H9 (cell line): Measurements from ENCODE around the gene C13orf42. TPM values are rescaled to one million over a fixed set of nuclear protein-coding genes. Genes with fewer than 3 reads are reported as not detected.

Source experiments
- DNase-seq: peaks from one replicate; pipeline ENCODE4 v3.0.0-alpha.2; 2017
- H2AFZ ChIP-seq: one replicate; pipeline ENCODE4 v1.6.1; 2013; ENCODE audit warnings: mild to moderate bottlenecking, low read length, control low read depth, moderate library complexity
- H2AK5ac ChIP-seq: 2 replicates; pipeline ENCODE4 v1.6.1; 2013; ENCODE audit warnings: low read length, control low read depth, mixed read lengths; ENCODE audit not compliant: insufficient read length
- H2BK120ac ChIP-seq: one replicate; pipeline ENCODE4 v1.6.1; 2013; ENCODE audit warnings: low read depth, mild to moderate bottlenecking, low read length, control low read depth, inconsistent platforms; ENCODE audit not compliant: poor library complexity, severe bottlenecking
- H2BK12ac ChIP-seq: 2 replicates; pipeline ENCODE4 v1.6.1; 2013; ENCODE audit warnings: low read length, control low read depth, mixed read lengths, low read depth; ENCODE audit not compliant: insufficient read length
- H2BK15ac ChIP-seq: 2 replicates; pipeline ENCODE4 v1.6.1; 2013; ENCODE audit warnings: low read depth, low read length, control low read depth
- H2BK20ac ChIP-seq: one replicate; pipeline ENCODE4 v1.6.1; 2013; ENCODE audit warnings: low read depth, mild to moderate bottlenecking, low read length, control low read depth, inconsistent platforms; ENCODE audit not compliant: poor library complexity, severe bottlenecking
- H2BK5ac ChIP-seq: 2 replicates; pipeline ENCODE4 v1.6.1; 2013; ENCODE audit warnings: low read length, control low read depth, mixed read lengths; ENCODE audit not compliant: insufficient read length
- H3K14ac ChIP-seq: 2 replicates; pipeline ENCODE4 v1.6.1; 2013; ENCODE audit warnings: low read length, control low read depth; ENCODE audit not compliant: insufficient read depth
- H3K18ac ChIP-seq: 2 replicates; pipeline ENCODE4 v1.6.1; 2013; ENCODE audit warnings: low read depth, mild to moderate bottlenecking, mixed read lengths, low read length, control low read depth; ENCODE audit not compliant: insufficient read length
- H3K23ac ChIP-seq: 2 replicates; pipeline ENCODE4 v1.6.1; 2013; ENCODE audit warnings: low read length, control low read depth, mixed read lengths, low read depth; ENCODE audit not compliant: insufficient read length
- H3K23me2 ChIP-seq: 2 replicates; pipeline ENCODE4 v1.6.1; 2013; ENCODE audit warnings: low read depth, mild to moderate bottlenecking, mixed read lengths, low read length, control low read depth; ENCODE audit not compliant: insufficient read length, poor library complexity, severe bottlenecking
- H3K27ac ChIP-seq: 2 replicates; pipeline ENCODE4 v1.5.1; 2013; ENCODE audit warnings: low read length, control low read depth, mixed read lengths, low read depth; ENCODE audit not compliant: insufficient read length
- H3K27me3 ChIP-seq: 2 replicates; pipeline ENCODE4 v1.6.1; 2013; ENCODE audit warnings: low read length, control low read depth, inconsistent platforms; ENCODE audit not compliant: insufficient read depth
- H3K4ac ChIP-seq: 2 replicates; pipeline ENCODE4 v1.6.1; 2013; ENCODE audit warnings: low read depth, mild to moderate bottlenecking, control low read depth, inconsistent platforms, low read length, moderate library complexity
- H3K4me1 ChIP-seq: 2 replicates; pipeline ENCODE4 v1.6.1; 2013; ENCODE audit warnings: low read length, control low read depth, inconsistent platforms; ENCODE audit not compliant: insufficient read depth
- H3K4me2 ChIP-seq: 2 replicates; pipeline ENCODE4 v1.6.1; 2013; ENCODE audit warnings: low read length, control low read depth, mixed read lengths; ENCODE audit not compliant: insufficient read length, insufficient read depth
- H3K56ac ChIP-seq: 2 replicates; pipeline ENCODE4 v1.6.1; 2013; ENCODE audit warnings: low read depth, mild to moderate bottlenecking, mixed read lengths, low read length, control low read depth; ENCODE audit not compliant: insufficient read length
- H3K79me1 ChIP-seq: 2 replicates; pipeline ENCODE4 v1.6.1; 2013; ENCODE audit warnings: low read depth, mild to moderate bottlenecking, moderate library complexity, low read length, control low read depth, inconsistent platforms; ENCODE audit not compliant: insufficient read depth, poor library complexity, severe bottlenecking
- H3K79me2 ChIP-seq: 2 replicates; pipeline ENCODE4 v1.6.1; 2013; ENCODE audit warnings: low read length, control low read depth, inconsistent platforms; ENCODE audit not compliant: insufficient read depth
- H3K9ac ChIP-seq: 2 replicates; pipeline ENCODE4 v1.6.1; 2013; ENCODE audit warnings: low read length, control low read depth, mixed read lengths; ENCODE audit not compliant: insufficient read length; ENCODE audit errors: extremely low read depth
- H3K9me3 ChIP-seq: one replicate; pipeline ENCODE4 v1.6.1; 2013; ENCODE audit warnings: low read depth, low read length, inconsistent platforms; ENCODE audit not compliant: control insufficient read depth
- H3T11ph ChIP-seq: one replicate; pipeline ENCODE4 v1.6.1; 2013; ENCODE audit warnings: mild to moderate bottlenecking, low read length, control low read depth, inconsistent platforms
- H4K20me1 ChIP-seq: one replicate; pipeline ENCODE4 v1.6.1; 2013; ENCODE audit not compliant: control insufficient read depth, insufficient read length, insufficient read depth
- H4K5ac ChIP-seq: 2 replicates; pipeline ENCODE4 v1.6.1; 2013; ENCODE audit warnings: low read depth, mild to moderate bottlenecking, mixed read lengths, low read length, control low read depth; ENCODE audit not compliant: insufficient read length
- H4K8ac ChIP-seq: replicated peaks from 2 replicates; pipeline ENCODE4 v1.6.1; 2013; ENCODE audit warnings: low read length, control low read depth, mixed read lengths, low read depth; ENCODE audit not compliant: insufficient read length
- H4K91ac ChIP-seq: 2 replicates; pipeline ENCODE4 v1.6.1; 2013; ENCODE audit warnings: low read depth, mild to moderate bottlenecking, moderate library complexity, mixed read lengths, low read length, control low read depth; ENCODE audit not compliant: insufficient read length
- H3K27ac Mint-ChIP-seq, 3 experiments: 2 replicates in 2 of 3; 3 replicates in 1 of 3; pipeline ENCODE4 v1.8.0; 2020 to 2021; ENCODE audit warnings: mixed read lengths in 3 of 3, mild to moderate bottlenecking in 1 of 3, moderate library complexity in 1 of 3
- H3K27me3 Mint-ChIP-seq: 2 replicates; pipeline ENCODE4 v1.8.0; 2021; ENCODE audit warnings: low read depth, mild to moderate bottlenecking, moderate library complexity, mixed read lengths
- H3K36me3 Mint-ChIP-seq, 3 experiments: 2 replicates in 2 of 3; 3 replicates in 1 of 3; pipeline ENCODE4 v1.8.0; 2020 to 2021; ENCODE audit warnings: low read depth in 3 of 3, mixed read lengths in 3 of 3; ENCODE audit not compliant: insufficient read depth in 1 of 3
- H3K4me1 Mint-ChIP-seq, 2 experiments: 2 replicates each; pipeline ENCODE4 v1.8.0; 2020; ENCODE audit warnings: mixed read lengths in 2 of 2
- H3K4me3 Mint-ChIP-seq, 2 experiments: 2 replicates in 1 of 2; 3 replicates in 1 of 2; pipeline ENCODE4 v1.8.0; 2020 to 2021; ENCODE audit warnings: mild to moderate bottlenecking in 2 of 2, mixed read lengths in 2 of 2, moderate library complexity in 1 of 2
- H3K9me3 Mint-ChIP-seq, 2 experiments: 2 replicates in 1 of 2; 3 replicates in 1 of 2; pipeline ENCODE4 v1.8.0; 2020; ENCODE audit warnings: mild to moderate bottlenecking in 2 of 2, mixed read lengths in 2 of 2, moderate library complexity in 1 of 2
- CTCF ChIP-seq: fragments of 200-600 bp; sonication (generic); conservative IDR thresholded peaks from 3 replicates; pipeline ENCODE4 v1.8.0; 2021; ENCODE audit warnings: antibody characterized with exemption, mild to moderate bottlenecking
- WGBS: extraction: QIAGEN DNeasy Blood & Tissue Kit; methylation state at CpG from one replicate; pipeline ENCODE4 v1.1.7; 2013; ENCODE audit warnings: missing lambda C conversion rate, low lambda C conversion rate, mixed read lengths; ENCODE audit not compliant: insufficient read length; ENCODE audit errors: extremely low coverage; 5-methylcytosine and 5-hydroxymethylcytosine counted together
- total RNA-seq: library from RNA; stranded (reverse); gene quantifications from 2 replicates; pipeline ENCODE4 v1.2.1, GENCODE V29; 2021

Gene C13orf42
- total RNA-seq, 1 experiment from 2014 or later, result 16.5 TPM

GRCh38 chr13:51153527-51153926 is 42.5 kb upstream of the C13orf42 start:
- H3K27me3 ChIP-seq, result no peaks in the 10 kb centered on the region
- H2AK5ac ChIP-seq, result no peak overlapping the region
- no peaks in the 10 kb centered on the region for H3K79me2 ChIP-seq
- H3T11ph ChIP-seq, result no peak overlapping the region
- no peak overlapping the region for H4K5ac ChIP-seq
- peak overlapping the region in 2 of 3 experiments; percentile 25 to 73; a peak in 3 of 7 replicates for H3K27ac Mint-ChIP-seq
- no peak overlapping the region for H2BK15ac ChIP-seq
- H3K23me2 ChIP-seq, result no peaks in the 10 kb centered on the region
- no peak overlapping the region for H3K4me3 Mint-ChIP-seq
- no peak overlapping the region for H2BK20ac ChIP-seq
- H3K18ac ChIP-seq, result no peak overlapping the region
- no peak overlapping the region for H2BK12ac ChIP-seq
- no peaks in the 10 kb centered on the region for H3K9me3 ChIP-seq
- no peak overlapping the region for H3K4me2 ChIP-seq
- H3K36me3 Mint-ChIP-seq, result peaks cover 11 to 21% (median 12%) of the 10 kb centered on the region in 3 experiments
- H3K4me1 Mint-ChIP-seq, result peaks cover 69 to 80% of the 10 kb centered on the region in 2 experiments
- H4K8ac ChIP-seq, result no peak overlapping the region
- no peak overlapping the region for H4K91ac ChIP-seq
- H3K4ac ChIP-seq, result no peak overlapping the region
- no peaks in the 10 kb centered on the region for H3K79me1 ChIP-seq
- H3K56ac ChIP-seq, result no peak overlapping the region
- peaks cover 35% of the 10 kb centered on the region for H3K4me1 ChIP-seq
- no peak overlapping the region for H3K23ac ChIP-seq
- no peaks in the 10 kb centered on the region; the same call in 1 of the 2 replicates for H3K27me3 Mint-ChIP-seq
- H3K27ac ChIP-seq, result no peak overlapping the region
- no peak overlapping the region for H2AFZ ChIP-seq
- H2BK5ac ChIP-seq, result no peak overlapping the region
- H3K9ac ChIP-seq, result no peak overlapping the region
- DNase-seq, result peak; percentile 67
- H3K9me3 Mint-ChIP-seq, result peaks cover 3% of the 10 kb centered on the region in 2 experiments; a peak in 3 of 5 replicates
- no peak overlapping the region for H2BK120ac ChIP-seq
- TF ChIP-seq CTCF, result no peak
- H3K14ac ChIP-seq, result no peak overlapping the region
- no peaks in the 10 kb centered on the region for H4K20me1 ChIP-seq
- WGBS, result no CpG with 5 or more reads among the region's 8 CpGs
